Measurements from ENCODE around the gene CHERP. TPM values are rescaled to one million over a fixed set of nuclear protein-coding genes. Genes with fewer than 3 reads are reported as not detected.
A peak's percentile ranks its signal among the peaks of the same experiment; 100 is the strongest.

CHERP gene
- total RNA-seq, 1 experiment from 2014 or later: 101 TPM

GRCh38 chr19:16575861-16576689 lies 33.8 kb upstream of the CHERP start:
- WGBS (ENCODE audit: extremely low coverage, insufficient read length, low lambda C conversion rate): no CpG with 5 or more reads among the region's 48 CpGs
- Histone ChIP-seq H3K27ac (ENCODE audit: insufficient read length, low read depth, low read length) (no peak overlapping the region), H2BK12ac (ENCODE audit: insufficient read length, low read depth, low read length) (no peak overlapping the region), H2BK15ac (ENCODE audit: low read depth, low read length) (no peak overlapping the region), H3T11ph (ENCODE audit: low read length) (no peak overlapping the region), H2BK20ac (ENCODE audit: low read depth, low read length, poor library complexity, severe bottlenecking) (no peak overlapping the region), H4K91ac (ENCODE audit: insufficient read length, low read depth, low read length) (no peak overlapping the region), H4K20me1 (ENCODE audit: control insufficient read depth, insufficient read depth, insufficient read length) (no peaks in the 10 kb centered on the region), H3K4me1 (ENCODE audit: insufficient read depth, low read length) (no peaks in the 10 kb centered on the region), H4K5ac (ENCODE audit: insufficient read length, low read depth, low read length) (no peak overlapping the region), H3K4ac (ENCODE audit: low read depth, low read length) (no peak overlapping the region), H4K8ac (replicated peaks; ENCODE audit: insufficient read length, low read depth, low read length) (no peak overlapping the region), H2AFZ (ENCODE audit: low read length) (no peak overlapping the region), H2BK120ac (ENCODE audit: low read depth, low read length, poor library complexity, severe bottlenecking) (no peak overlapping the region), H3K79me1 (ENCODE audit: insufficient read depth, low read depth, low read length, poor library complexity, severe bottlenecking) (peaks cover 13% of the 10 kb centered on the region), H3K4me2 (ENCODE audit: insufficient read depth, insufficient read length, low read length) (no peak overlapping the region), H3K56ac (ENCODE audit: insufficient read length, low read depth, low read length) (no peak overlapping the region), H3K79me2 (ENCODE audit: insufficient read depth, low read length) (peaks cover 4% of the 10 kb centered on the region; the same call in 1 of the 2 replicates), H3K9ac (ENCODE audit: extremely low read depth, insufficient read length, low read length) (no peak overlapping the region), H2AK5ac (ENCODE audit: insufficient read length, low read length) (no peak overlapping the region), H2BK5ac (ENCODE audit: insufficient read length, low read length) (no peak overlapping the region), H3K14ac (ENCODE audit: insufficient read depth, low read length) (no peak overlapping the region), H3K23me2 (ENCODE audit: insufficient read length, low read depth, low read length, poor library complexity, severe bottlenecking) (peaks cover 12% of the 10 kb centered on the region), H3K27me3 (ENCODE audit: insufficient read depth, low read length) (no peaks in the 10 kb centered on the region), H3K23ac (ENCODE audit: insufficient read length, low read depth, low read length) (no peak overlapping the region), H3K18ac (ENCODE audit: insufficient read length, low read depth, low read length) (no peak overlapping the region), H3K9me3 (ENCODE audit: control insufficient read depth, low read depth, low read length) (no peaks in the 10 kb centered on the region)
- peaks cover 16 to 19% of the 10 kb centered on the region in 2 experiments for H3K4me1 Mint-ChIP-seq
- H3K36me3 Mint-ChIP-seq (ENCODE audit: insufficient read depth in 1 of 3, low read depth in 3 of 3): peaks cover 10 to 23% (median 18%) of the 10 kb centered on the region in 3 experiments; a peak in 6 of 7 replicates
- peak overlapping the region in 1 of 3 experiments; percentile 45; a peak in 1 of 7 replicates for H3K27ac Mint-ChIP-seq
- no peak for TF ChIP-seq CTCF (conservative IDR thresholded peaks at IDR 0.05)
- no peaks in the 10 kb centered on the region for H3K27me3 Mint-ChIP-seq (ENCODE audit: low read depth)
- no peak for DNase-seq
- H3K9me3 Mint-ChIP-seq: no peaks in the 10 kb centered on the region; a peak in 1 of 5 replicates
- no peak overlapping the region for H3K4me3 Mint-ChIP-seq

Data from H9 (cell line).